Embryonic facial prominence (tissue), 1 donor: ENCODE measurements around the gene AGAP1.

Source experiments
- DNase-seq: peaks from one replicate; pipeline ENCODE4 v3.0.0-alpha.2; 2016; ENCODE audit errors: extremely low spot score

Gene AGAP1

GRCh38 chr2:236093134-236093533, 599.3 kb downstream of the AGAP1 start:
- no peak for DNase-seq

DNA sequence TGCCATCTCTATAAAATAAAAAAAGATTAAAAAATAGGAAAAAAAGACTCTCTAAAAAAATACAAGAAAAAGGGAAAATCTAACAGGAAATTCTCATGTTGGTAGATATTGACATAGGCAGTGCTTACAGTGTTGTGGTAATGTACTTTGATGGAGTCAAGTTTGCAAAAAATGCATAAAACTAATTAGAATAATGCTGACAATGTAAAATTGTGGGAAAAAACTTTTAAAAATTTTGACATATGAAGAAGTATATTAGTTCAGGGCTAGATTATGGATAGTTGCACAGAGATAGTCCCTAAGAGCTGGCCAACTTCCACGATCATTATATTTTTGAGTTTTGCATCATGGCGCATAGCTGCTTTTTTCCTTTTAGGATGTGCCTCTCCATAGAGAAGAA, 601.7 kb downstream of the AGAP1 start:
- DNase-seq, result no peak

DNA sequence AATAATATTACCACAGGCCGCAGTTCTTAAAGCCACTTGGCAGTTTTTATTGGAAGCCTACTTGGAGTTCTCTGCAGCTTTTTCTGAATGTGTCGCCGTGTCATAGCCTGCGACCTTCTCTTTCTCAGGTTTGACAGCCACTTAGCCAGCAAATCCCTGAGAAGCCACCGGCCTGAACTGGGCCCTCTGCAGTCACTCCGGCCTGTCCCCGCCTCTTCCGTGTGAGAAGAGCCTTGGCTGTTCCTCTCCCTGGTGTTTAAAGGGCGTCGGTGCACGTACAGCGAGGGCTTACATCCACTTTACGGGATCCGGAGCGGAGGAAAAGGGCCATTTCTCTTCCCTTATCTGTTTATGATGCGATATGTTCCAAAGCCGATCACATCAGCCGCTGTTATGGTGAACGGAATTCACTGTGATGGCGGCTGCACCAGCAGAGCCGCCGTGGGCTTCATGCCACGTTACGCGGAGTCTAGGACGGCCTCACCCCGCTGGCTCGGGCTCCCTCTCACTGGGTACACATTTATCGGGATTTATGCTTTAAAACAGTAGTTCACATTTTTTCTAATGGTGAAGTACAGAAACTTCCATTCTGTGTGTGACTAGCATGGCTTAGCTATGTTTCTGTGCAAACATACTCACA, 607.6 kb downstream of the AGAP1 start:
- no peak for DNase-seq

DNA sequence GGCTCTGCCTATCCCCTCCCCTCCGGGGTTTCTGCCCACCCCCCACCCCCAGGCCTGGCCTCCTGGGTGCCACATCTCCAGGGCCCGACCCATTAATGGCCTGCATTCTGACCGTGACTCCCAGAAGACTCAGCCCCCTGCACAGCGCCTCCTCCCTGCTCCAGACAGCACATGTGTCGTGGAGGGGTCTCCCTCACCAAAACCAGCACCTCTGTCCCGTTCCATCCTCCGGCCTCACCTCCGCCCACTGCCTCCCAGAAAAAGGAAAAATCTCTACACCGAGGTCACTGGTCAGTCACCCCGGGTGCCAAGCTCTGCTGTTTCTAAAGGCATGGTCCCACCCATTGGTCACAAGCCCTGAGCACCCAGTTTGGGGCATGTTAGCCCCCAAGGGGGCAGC, 609.1 kb downstream of the AGAP1 start:
- DNase-seq, result no peak

DNA sequence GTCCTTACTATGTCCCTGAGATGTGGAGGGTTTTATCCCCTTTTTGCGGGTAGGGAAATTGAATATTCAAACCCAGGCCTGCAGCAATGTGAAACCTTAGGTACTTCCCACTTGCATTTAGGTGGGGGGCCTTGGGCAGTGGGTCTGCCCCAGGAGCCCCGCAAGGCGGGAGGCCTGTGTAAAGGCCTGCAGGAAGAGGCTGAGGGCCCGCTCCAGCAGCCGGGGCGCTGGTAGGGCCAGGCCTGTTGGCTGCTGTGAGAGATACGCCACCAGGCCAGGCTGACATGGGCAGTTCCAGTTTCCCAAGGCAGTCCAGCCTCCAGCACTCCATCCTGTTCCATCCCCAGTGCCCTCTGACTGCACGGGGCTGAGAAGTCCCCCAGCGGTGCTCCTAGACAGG, 610.1 kb downstream of the AGAP1 start:
- no peak for DNase-seq

GRCh38 chr2:236105955-236106607, 612.2 kb downstream of the AGAP1 start:
- DNase-seq, result no peak

DNA sequence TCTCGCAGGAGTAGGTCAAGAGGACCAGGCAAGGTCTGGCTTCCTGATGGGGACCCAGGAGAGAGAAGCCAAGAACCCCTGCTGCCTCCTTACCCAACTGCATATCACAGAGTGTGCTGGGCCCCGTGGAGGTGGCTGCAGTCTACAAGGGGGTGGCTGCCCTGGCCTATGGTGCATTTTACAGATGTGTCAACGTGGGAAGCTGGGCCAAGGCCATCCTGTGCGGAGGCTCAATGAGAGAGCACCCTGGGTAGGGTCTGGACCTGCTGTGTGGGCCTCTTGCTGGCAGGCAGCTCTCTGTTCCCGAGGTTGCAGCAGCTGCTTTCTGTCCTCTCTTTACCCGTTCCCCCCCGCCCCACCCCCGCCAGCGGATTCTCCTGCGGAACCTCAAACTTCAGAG, 612.9 kb downstream of the AGAP1 start:
- no peak for DNase-seq

GRCh38 chr2:236107536-236107935, 613.7 kb downstream of the AGAP1 start:
- DNase-seq, result no peak

GRCh38 chr2:236107942-236108625, 614.2 kb downstream of the AGAP1 start:
- no peak for DNase-seq

- no peak for DNase-seq
Observed at GRCh38 chr2:236109061-236109460, 615.2 kb downstream of the AGAP1 start.

DNA sequence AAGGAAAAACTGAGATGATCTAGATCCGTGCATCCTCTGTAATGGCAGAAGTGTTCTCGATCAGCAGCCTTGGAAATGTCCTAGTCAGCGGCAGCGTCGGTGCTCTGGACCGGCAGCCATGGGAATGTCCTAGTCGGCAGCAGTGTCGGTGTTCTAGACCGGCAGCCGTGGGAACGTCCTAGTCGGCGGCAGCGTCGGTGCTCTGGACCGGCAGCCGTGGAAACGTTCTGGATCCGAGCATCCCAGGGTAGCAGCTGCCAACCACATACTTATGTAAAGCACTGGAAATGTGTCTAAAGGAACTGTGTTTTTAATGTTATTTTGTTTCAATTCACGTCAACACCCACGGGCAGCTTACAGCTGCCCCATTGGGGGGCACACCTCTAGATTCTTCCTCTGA, 615.6 kb downstream of the AGAP1 start:
- no peak for DNase-seq

DNA sequence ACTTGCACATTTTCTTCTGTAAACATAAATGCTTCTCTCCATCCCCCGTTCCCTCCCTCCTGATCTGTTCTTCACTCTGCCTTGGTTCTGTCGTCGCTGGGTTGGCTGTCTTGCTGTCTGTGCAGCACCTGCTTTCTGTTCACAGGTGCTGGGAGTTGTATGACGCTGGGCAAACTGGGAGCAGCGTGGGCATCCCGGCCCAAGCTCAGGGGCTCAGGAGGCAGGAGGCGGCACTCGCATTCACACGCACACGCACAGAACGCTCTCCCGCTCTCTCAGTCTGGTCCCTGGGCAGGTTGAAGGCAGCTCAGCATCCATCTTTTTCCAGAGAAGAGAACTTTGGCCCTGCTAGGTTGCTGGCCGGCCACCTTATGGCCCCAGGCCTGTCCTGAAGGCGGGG, 618.6 kb downstream of the AGAP1 start:
- DNase-seq, result no peak

DNA sequence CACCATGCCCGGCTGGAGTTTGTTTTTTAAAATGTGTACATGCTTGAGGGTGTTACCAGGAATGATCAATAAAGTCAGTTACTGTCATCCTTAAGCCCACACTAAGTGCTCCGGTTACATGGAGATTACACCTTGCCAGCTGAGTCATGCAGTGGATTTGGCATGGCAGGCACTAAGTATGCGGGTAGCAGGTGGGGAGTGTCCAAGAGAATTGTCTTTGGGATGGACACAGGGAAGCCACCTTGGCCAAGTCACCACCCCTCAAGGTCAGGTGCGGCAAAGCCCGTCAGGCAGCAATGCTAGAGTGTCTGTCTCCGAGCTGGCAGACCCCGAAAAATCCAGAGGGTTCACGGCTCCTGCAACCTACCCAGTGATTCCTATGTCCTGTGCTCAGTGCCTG, 619.6 kb downstream of the AGAP1 start:
- DNase-seq, result no peak

DNA sequence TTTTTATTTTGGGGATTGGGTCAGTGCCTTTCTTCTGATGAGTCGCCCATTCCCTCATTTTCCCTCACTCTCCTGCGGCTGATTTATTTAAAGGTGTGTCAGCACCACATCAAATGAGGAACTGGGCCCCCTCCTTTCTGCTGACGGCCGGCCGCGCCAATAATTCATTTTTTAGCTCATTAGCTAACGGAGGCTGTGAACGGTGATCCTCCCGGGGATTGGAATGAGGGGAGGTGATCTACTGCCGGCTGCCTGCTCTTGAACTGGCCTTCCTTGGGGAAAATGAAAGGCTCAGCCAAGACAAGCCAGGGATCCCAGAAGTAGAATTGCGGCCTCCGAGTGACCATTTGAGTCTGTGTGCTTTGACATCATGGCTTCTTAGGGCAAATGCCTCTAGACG, 620.1 kb downstream of the AGAP1 start:
- DNase-seq, result no peak

GRCh38 chr2:236114959-236115358, 621.1 kb downstream of the AGAP1 start:
- DNase-seq, result no peak

- no peak for DNase-seq
Observed at GRCh38 chr2:236117401-236117800, 623.6 kb downstream of the AGAP1 start.

GRCh38 chr2:236117861-236118269, 624.0 kb downstream of the AGAP1 start:
- DNase-seq, result no peak

GRCh38 chr2:236119003-236119402, 625.2 kb downstream of the AGAP1 start:
- DNase-seq, result no peak

DNA sequence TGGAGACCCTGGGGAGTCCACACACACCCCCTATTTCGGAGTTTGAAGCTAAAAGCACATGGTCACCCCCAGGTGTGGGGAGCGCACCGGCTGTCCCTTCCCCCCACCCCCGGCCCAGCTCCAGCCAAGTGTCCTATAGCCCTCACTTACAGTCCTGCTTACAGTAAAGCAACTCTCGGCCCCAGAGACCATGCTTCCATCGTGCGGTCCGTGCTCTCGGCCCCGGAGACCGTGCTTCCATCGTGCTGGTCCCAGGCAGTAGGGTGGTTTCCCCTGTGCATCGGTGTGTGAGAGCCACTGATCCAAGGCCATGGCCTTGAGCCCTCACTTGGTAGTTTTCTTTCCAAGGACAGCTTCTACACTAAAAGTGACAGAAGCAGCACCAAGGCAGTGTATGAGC, 625.6 kb downstream of the AGAP1 start:
- DNase-seq, result no peak

DNA sequence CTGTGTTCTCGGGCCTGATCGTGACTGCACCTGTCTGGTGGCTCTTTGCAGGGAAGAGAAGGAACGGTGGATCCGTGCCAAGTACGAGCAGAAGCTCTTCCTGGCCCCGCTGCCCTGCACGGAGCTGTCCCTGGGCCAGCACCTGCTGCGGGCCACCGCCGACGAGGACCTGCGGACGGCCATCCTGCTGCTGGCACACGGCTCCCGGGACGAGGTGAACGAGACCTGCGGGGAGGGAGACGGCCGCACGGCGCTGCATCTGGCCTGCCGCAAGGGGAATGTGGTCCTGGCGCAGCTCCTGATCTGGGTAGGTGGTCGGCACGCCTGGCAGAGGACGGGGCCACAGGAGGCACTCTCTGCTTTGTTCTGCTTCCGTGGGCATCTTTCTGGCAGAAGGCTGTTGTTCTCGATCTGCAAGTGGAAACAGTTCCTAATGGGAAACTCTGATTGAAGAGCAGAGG, 626.3 kb downstream of the AGAP1 start:
- no peak for DNase-seq

DNA sequence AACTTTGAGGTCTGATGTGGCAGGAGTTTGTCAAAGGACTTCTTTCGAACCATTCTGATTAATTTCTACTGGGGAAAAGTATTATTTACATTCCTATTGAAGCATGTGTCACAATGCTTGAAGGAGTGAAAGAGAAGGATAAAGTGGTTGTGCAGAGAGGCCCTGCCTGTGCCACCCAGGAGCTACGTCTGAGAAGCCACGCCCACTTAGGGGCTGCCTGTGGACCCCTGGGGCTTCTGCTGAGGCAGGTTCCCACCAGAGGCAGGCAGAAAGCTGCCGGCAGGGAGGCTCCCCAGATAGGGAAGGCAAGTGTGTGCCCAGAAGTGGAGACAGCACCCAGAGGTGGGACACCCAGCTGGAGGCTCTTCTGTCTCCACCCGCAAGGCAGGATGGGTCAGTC, 627.0 kb downstream of the AGAP1 start:
- DNase-seq, result no peak

DNA sequence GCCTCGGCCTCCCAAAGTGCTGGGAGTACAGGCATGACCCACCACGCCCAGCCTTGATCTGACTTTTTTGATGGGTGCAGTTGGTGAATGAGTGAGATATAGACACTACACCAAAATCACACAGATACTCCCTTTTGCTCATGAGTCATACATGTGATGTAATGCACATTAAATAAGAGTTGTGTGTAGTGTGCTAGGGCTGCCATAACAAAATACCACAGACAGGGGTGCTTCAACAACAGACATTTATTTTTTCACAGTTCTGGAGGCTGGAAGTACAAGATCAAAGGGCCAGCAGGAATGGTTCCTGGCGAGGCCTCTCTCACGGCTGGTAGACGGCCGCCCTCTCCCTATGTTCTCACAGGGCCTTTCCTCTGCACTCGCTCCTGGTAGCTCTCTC, 627.7 kb downstream of the AGAP1 start:
- DNase-seq, result no peak

DNA sequence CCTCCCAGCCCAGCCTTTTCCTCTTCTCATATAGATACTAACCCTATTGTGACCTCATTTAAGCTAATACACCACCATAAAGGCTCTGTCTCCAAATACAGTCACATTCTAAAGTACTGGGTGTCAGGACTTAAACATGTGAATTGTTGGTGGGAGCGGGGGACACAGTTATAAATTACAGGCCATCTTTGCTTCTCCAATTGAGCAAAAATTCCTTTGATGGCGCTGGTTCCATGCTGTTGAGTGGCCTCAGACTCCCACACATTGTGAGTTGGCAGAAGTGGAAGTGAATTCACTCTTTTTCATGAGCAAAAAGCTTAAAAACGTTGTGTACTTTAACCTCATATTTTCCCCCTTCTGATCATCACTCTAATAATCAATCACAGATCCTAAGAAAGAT, 628.4 kb downstream of the AGAP1 start:
- no peak for DNase-seq
